Measurements from ENCODE around the gene SPEN.

GRCh38 chr1:15874471-15874870, 27.0 kb downstream of the SPEN start:
- no peak for TF ChIP-seq POLR2AphosphoS5 (IDR thresholded peaks at IDR 0.05; ENCODE audit: low read depth, low read length)
- TF ChIP-seq CTCF (IDR thresholded peaks at IDR 0.05): no peak
- no peak for TF ChIP-seq TCF7L2 (IDR thresholded peaks at IDR 0.05; ENCODE audit: low read depth, low read length)

Measured in Panc1 (cell line).